Fibroblast of skin of scalp (primary cell): ENCODE results near the gene UQCC3. TPM values are rescaled to one million over a fixed set of nuclear protein-coding genes. Genes with fewer than 3 reads are reported as not detected.
A peak's percentile ranks its signal among the peaks of the same experiment; 100 is the strongest.
"Not testable (repeated sequence)": the region's sequence is repeated elsewhere in the genome, so short reads cannot be mapped to it uniquely, and the experiment has no call there.

Source experiments
- DNase-seq: peaks from one replicate; pipeline ENCODE4 v3.0.0-alpha.2; 2013
- polyA plus RNA-seq, 2 experiments: library from polyadenylated mRNA; unstranded; fragments of 120-200 nt; gene quantifications; one replicate each; pipeline ENCODE4 v1.2.1, GENCODE V29; 2013; ENCODE audit not compliant: insufficient read length in 2 of 2

UQCC3 gene, protein sequence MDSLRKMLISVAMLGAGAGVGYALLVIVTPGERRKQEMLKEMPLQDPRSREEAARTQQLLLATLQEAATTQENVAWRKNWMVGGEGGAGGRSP
- polyA plus RNA-seq (2013, experiment 1 of 2; ENCODE audit: insufficient read length) = 9.8 TPM
- polyA plus RNA-seq (2013, experiment 2 of 2; ENCODE audit: insufficient read length) = 8.1 TPM

DNA sequence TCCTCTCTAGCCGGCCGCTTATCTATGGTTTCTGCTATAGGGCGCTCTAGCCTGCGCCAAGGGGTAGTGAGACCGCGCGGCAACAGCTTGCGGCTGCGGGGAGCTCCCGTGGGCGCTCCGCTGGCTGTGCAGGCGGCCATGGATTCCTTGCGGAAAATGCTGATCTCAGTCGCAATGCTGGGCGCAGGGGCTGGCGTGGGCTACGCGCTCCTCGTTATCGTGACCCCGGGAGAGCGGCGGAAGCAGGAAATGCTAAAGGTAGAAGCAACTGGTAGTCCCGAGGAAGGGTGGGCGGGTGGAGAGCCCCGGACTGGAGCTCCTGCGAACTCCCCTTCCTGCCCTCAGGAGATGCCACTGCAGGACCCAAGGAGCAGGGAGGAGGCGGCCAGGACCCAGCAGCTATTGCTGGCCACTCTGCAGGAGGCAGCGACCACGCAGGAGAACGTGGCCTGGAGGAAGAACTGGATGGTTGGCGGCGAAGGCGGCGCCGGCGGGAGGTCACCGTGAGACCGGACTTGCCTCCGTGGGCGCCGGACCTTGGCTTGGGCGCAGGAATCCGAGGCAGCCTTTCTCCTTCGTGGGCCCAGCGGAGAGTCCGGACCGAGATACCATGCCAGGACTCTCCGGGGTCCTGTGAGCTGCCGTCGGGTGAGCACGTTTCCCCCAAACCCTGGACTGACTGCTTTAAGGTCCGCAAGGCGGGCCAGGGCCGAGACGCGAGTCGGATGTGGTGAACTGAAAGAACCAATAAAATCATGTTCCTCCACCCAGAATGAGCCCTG lies at the start of gene UQCC3, which contains the start of gene LBHD1:
Gene UQCC3, plus strand, starts transcription at position 66 of the 782 bp plus-strand sequence. Its CDS starts 73 bp downstream, at position 139.
Gene LBHD1, minus strand, starts transcription at position 660 of the 782 bp plus-strand sequence. CDS start 2,236 bp downstream, outside the sequence.
- DNase-seq = peak; percentile 88

DNA sequence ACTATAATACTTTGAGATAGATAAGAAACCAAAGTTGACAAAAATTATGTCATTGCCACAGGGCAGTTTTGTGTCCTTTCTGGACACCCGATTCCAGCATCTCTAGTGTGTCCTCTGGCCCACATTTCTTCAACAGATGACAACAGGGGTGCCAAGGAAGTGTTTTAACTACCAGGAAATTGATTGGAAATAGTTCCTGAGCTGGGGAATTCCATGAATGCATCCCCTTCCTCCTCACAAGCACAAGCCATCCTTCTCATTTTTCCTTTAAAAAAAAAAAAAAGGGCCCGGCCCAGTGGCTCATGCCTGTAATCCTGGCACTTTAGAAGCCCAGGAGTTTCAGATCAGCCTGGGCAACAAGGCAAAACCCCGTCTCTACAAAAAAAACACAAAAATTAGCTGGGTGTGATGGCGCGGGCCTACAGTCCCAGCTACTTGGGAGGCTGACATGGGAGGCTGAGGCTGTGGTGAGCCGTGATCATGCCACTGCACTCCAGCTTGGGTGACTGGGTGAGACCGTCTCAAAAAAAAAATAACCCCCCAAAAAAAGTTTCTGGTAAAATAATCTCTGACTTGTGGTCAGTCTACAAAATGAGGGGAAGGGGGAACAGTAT lies 48.9 kb upstream of the UQCC3 start:
- DNase-seq = no peak

DNA sequence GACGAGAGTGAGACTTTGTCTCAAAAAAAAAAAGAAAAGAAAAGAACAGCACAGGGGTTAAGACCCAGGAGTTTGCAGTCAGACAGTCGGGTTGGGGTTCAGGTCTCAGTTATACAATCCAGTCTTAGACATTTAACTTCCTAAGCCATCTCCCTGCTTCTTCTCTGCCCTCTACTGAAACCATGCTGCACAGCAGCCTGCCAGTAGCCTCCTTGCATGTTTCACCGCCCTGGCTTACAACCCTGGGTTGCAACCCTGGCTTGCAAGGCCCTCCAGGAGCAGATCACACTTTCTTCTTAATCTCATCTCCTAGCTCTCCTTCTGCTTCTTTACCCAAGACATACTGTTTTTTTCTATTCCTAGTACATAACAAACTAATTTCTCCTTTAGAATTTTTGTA lies 43.8 kb upstream of the UQCC3 start:
- no peak for DNase-seq

DNA sequence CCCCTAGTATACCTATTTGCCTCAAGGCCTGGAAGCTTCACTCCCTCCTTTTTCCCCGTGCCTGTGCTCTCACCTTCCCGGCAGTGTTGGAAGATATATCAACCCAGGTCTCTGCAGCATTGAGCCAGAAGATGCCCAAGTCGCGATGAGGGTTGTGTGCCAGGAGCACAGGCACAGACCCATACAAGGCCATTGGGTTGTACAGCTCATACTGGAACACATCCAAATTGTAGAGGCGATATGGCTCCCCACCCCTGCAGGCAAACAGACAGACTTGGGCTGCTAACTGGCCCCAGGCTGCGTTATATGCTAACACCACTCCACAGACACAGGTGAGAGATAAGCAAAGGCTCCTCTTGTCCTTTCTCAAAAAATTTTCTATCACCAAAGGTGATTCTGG lies 39.0 kb upstream of the UQCC3 start:
- no peak for DNase-seq

DNA sequence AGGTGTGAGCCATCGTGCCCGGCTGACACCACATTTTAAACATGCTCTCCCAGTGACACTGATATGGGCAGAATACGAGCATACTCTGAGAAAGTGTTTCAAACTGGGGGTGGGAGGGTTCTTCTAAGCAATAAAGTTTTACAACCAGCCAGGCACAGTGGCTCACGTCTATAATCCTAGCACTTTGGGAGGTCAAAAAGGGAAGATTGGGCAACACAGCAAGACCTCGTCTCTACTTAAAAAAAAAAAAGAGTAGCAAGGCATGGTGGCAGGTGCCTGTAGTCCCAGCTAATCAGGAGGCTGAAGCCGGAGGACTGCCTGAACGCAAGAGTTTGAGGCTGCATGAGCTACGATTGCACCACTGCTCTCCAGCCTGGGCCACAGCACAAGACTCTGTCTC lies 27.3 kb upstream of the UQCC3 start:
- no peak for DNase-seq

DNA sequence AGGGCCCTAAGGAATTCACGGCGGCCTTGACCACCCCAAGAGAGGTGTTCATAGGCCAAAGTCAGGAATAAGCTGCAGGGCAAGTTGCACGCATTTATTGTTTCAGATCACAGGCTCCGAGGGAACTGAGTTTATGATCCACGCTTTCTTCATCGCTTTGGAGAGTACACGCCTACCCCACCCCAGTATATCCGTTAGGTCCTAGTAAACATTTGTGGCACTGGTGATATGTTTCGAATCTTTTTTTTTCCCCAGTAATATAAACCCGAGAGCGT lies 25.9 kb upstream of the UQCC3 start:
- DNase-seq = no peak

DNA sequence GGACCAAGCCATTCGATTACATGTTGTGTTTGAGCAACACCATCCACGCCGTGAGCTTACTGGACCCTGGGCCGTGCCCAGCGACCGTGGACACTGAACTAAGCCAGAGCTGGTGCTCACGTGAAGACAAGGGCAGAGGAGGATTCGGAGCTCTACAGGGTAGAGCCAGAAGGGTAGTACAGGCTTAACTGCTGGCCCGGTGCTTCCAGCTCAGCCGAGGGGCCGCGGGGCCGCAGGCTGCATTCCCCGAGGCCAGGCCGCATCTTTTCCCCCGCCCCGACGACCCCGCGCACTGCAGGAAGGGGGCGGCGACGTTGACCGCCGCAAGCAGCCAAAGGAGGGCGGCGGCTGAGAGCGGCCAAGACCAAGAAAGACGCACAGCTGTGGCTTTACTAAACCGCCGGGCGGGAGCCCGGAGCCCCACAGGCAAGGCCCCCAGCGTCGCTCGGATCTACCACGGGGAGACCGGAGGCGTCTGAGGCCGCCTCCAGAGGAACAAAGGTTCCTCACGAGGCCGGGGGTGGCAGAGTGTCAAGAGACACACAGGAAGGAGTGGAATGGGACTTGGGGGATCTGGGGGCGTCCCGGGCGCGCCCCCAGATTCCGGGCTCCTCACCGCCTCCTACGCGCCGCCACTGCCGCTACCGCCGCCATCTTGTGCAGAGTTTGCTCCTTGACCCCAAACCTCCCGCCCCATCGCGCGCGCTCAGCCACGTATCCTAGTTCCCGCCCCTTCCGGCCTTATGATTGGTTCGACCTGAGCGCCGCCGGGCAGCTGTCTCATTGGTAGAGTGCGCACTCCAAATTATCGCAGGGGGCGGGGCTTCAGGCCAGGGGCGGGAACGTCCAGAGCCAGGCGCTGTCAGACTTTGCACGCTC lies 25.3 kb upstream of the UQCC3 start, which contains the start of gene GANAB:
Gene GANAB, minus strand, starts transcription at position 668 of the 879 bp plus-strand sequence. Its CDS starts 14 bp downstream, at position 654.
- peak; percentile 98 for DNase-seq

DNA sequence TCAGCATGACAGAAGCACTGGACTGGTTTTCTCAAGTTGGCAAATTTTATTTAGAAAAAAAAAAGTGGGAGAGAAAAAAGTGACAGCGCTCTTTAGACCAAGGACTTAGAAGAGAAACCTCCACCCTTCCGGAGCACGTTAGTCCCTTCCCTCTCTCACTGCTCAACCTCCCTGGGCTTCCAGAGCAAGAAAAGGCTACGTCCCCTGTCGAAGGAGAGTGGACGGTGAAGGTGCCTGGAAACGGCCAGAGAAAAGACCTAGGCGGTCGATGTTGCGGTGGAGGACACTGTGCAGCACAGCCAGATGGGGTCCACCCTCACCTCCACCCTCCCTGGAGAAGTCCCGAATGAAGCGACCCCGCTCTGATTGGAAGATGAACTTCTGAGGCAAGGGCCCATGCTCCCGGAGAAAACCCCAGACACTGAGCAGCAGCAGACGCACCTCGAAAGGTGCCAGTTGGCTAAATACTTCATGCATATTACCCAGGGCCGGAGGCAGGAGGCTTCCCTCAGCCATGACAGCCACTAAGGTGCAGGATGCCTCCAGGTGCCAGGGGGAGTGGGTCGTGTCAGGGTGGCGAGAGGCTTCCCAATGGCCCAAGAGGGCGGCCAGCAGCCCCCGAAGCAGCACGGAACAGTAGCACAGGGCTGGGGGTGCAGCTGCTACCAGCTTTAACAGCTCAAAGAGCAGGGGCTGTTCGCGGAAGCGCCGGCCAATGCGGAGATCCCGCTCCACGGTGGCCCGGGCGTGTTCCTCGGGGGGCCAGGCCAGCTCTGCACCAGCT lies 24.5 kb upstream of the UQCC3 start:
- no peak for DNase-seq

DNA sequence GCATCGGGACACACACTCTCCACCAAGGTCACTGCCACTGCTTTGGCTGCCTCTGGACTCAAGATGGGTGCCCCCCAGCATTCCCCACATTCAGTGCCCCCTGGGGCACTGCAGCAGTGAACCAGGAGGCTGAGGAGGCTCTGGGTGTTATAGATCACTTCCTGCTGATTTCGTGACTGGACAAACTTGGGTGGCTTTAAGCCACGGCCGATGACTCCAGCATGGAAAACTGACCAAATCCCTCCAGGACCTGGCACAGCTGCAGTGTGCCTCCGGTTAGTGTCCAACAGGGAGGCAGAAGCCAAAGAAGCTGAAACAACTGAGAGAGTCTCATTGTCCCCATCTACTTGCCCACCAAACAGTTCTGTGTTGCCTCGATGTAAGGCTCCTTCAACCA lies 23.9 kb upstream of the UQCC3 start:
- no peak for DNase-seq

DNA sequence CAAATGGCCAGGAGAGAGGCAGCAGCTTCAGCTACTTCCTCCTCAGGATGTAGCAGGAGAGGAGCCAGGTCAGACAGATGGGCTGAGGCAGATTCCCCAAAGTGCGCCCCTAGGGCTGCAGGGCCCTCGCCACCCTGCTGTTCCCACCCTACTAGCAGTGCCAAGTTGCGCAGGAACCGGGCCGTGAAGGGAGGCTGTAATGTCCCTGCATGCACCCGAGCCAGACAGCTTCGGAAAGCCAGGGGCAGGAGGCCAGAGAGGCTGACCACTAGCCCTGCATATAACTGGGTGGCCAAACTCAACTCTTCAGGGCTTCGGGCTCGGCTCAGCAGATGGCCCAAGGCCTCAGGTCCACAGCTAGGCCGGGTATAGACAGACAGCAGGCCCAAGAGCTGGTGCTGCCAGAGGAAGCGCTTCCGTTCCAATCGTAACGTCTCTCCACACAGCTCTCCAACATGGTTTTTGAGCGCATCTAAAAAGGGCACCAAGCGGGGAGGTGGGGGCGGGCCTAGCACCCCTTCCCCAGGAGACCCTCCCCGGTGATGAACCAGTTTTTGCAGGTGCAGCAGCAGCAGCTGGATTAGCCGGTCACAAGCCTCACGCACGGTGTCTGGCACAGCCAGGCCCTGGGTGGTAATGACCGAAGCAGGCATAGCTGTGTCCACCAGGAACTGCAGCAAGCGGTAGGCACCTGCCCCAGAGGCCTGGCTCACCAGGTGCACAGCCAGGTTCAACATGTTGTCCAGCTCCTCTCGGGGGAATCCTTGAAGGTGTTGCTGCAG lies 23.1 kb upstream of the UQCC3 start:
- DNase-seq = no peak

DNA sequence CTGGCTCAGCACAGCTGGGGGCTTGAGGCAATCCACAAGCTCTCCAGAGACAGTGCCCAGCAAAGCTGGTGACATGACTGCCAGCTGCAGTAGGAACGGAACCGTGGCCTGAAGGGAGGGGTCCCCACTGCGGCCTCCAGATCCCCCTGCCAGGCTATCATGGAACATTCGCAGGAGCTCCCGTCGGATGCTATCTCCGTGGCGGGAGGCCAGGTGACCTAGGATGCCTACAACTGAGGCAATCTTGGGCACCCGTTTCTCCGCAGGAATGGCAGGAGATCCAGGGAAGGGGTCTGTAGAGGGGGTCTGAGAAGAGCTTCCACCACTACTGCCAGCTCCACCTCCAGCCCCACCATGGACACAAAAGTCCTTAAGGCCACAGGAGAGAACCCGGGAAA lies 22.5 kb upstream of the UQCC3 start:
- DNase-seq = no peak

DNA sequence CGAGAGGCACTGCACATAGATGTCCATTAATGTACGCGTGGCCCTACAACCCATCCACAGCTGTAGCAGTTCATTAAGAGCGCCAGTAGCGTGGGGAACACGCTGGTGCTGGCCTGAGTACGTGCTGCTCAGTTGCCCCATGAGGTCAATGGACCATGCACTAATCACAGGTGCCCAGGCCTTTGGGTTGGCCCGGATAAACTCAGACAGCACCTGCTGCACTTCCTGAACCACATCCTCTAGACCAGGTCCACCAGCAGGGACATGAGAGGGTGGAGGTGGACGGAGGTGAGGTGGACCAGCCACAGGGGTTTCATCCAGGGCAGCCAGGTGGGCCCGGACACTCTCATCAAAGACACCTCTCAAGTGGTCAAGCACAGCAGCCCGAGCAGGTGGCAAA lies 22.0 kb upstream of the UQCC3 start:
- DNase-seq = no peak

DNA sequence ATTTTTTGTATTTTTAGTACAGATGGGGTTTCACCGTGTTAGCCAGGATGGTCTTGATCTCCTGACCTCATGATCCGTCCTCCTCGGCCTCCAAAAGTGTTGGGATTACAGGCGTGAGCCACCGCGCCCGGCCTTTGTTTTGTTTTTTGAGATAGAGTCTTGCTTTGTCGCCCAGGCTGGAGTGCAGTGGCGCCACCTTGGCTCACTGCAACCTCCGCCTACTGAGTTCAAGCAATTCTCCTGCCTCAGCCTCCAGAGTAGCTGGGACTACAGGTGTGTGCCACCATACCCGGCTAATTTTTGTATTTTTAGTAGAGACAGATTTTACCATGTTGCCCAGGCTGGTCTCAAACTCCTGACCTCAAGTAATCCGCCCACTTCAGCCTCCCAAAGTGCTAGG lies 21.2 kb upstream of the UQCC3 start:
- not testable (repeated sequence) for DNase-seq

DNA sequence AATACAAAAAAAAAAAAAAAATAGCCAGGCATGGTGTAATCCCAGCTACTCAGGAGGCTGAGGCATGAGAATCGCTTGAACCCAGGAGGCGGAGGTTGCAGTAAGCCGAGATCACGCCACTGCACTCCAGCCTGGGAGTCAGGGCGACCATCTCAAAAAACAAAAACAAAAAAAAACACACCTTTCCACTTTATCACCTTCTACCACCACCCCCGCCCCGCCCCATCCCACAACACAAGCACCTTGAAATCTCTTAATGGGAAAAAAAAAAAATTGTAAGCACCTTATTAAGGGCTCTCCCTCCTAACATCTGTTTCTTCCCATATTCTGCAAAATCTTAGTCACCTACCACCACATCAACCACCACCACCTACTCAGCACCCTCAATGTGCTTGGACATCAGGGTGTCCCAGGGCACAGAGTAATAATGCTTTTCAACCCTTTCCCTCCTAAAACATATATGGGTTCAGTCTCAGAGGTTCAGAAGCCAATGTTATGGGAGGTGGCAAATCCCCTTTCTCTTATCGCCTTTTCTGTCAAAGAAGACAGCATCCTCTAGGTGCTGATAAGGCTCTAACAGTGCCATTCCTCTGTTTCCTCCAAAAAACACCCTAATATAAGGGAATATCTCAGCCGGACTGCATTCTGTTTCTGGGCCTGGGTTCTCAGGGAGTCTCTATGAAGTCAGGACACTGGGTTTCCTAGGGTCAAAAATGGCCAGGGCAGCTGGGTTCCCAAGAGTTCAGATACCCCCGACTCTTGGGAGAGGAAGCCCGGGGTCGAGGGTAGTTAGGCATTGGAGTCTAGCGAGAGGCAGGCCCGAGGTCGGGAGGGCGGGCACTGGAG lies 19.1 kb upstream of the UQCC3 start:
- DNase-seq = no peak

DNA sequence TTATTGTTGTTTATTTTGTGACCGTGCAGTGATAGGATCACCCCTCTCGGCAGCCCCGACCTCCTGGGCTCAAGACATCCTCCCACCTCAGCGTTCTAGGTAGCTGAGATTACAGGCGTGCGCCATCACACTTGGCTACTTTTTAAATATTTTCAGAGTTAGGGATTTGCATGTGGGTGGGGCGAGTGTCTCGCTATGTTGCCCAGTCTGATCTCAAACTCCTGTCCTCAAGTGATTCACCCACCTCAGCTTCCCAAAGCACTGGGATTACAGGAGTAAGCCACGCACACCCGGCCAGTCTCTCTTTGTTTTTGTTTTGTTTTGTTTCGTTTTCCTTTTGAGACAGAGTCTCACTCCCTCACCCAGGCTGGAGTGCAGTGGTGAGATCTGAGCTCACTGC lies 17.2 kb upstream of the UQCC3 start:
- no peak for DNase-seq

DNA sequence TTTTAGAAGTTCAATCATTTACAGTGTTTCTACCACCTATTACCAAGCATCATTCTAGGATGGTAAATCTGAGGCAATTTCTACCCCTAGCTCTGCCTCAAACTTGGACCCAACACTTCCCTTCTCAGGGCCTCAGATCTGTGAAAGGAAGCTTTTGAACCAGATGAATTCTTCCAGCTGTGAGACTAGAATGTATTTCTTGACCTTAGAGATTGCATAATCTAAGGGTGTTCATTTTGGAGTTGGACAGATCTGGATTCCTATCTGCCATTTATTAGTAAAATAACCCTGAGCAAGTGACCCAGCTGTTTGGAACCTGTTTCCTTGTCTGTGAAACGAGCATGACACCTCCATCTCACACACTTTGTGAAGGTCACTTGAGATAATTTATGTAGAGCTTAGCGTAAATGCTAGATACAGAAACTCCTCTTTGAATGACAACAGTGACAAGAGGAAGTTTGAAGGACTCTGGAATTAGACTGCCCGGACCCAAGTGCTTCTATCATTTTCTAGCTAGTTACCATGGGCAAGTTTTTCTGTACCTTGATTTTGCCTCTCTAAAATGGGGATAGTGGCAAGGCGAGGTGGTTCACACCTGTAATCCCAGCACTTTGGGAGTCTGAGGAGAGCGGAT lies 14.6 kb upstream of the UQCC3 start:
- no peak for DNase-seq

DNA sequence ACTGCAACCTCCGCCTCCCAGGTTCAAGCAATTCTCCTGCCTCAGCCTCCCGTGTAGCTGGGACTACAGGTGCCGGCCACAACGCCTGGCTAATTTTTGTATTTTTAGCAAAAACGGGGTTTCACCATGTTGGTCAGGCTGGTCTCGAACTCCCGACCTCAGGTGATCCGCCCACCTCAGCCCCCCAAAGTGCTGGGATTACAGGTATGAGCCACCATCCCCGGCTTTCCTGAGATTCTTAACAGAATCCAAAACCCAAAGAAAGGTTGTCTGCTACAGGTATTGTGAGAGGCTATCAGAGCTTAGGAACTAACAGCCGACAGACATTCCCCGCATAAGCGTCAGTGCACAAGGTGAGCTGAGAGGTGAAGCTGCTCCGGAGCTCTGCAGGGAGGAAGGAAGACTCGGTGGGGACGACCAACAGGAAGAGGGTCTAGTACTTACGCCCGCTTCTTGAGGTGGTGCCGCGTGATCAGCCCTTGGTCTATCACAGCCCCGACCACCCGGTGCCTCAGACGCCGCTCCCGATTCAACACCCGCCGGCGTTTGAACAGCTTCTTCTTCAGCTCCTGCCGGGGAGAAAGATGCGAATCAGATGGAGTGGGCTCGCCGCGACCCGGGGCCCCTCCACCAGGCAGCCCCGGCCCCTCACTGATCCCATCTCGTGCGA lies 6.9 kb upstream of the UQCC3 start:
- no peak for DNase-seq

DNA sequence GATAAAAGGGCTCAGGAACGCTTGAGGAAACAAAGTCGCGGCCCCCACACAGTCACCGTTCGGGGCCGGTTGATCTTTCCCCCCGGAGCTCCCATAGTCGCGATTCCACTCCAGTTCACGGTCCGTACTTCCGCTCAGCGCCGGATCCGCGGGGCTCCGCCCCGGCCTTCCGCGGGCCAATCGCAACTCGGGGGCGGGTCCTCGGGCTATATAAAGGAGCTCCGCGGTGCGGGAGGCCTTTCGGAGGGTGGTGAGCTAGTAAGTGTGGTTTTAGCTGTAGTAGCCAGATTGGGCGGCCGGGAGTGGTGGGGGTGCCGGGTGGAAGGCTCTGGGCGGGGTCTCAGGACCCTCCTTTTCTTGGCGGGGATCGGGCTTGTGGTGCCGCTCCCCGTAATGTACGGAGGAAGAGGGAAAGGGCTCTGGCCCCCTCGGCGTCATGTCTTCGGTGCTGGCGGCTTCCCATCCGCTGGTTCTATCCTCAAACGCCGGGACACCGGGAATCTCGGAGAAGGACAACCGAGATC lies 6.3 kb upstream of the UQCC3 start, which contains the start of the genes C11orf98 and CSKMT:
Gene C11orf98, minus strand, starts transcription at position 136 of the 524 bp plus-strand sequence. Its CDS starts 41 bp downstream, at position 95.
Gene CSKMT, plus strand, starts transcription at position 238 of the 524 bp plus-strand sequence. CDS start 568 bp downstream, outside the sequence.
- DNase-seq = peak; percentile 95
